HG03558 (cell line): ENCODE measurements around the gene GYS1.

Experiments used
- ATAC-seq: cut with Tn5 transposase; IDR thresholded peaks from one replicate; pipeline ENCODE4 v1.9.1; 2021; ENCODE audit warnings: moderate number of reproducible peaks; ENCODE audit not compliant: unreplicated experiment; ENCODE audit errors: extremely low read depth

Gene GYS1

GRCh38 chr19:48918801-48919247, 74.3 kb downstream of the GYS1 start:
- ATAC-seq = no peak
